ENCODE measurements around the gene ANGPTL3.

Gene ANGPTL3

DNA sequence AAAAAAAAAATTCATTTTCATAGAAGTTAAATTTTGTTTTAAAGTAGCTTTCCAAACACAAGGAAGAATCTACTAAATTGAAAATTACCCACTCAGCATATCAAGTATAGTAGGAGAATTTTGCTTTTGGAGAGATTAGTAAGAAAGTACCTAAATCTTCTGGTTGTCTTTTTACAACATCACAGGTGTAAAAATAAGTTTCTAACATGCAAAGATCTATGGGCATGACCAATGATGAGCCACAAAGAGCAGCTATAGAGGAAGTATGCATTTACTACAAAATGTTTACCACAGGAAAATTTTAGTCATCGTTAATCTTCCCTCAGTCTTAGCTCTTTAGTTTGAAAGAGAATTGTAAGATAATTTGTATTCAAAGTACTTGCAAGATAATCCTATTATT, 28.1 kb downstream of the ANGPTL3 start:
- no peak for DNase-seq (ENCODE audit: low read depth, low spot score)

DNA sequence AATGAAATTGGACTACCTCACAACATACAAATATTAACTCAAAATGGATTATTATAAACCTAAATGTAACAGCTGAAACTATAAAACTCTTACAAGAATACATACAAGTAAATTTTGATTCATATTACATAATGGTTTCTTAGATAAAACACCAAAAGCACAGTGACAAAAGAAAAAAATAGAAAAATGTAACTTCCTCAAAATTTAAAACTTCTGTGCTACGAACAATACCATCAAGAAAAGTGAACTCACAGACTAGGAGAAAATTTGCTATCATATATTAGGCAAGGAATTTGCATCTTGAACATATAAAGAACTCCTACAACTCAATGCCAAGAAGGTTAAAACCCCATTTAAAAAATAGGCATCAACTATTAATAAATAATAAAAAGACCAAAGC, 31.2 kb downstream of the ANGPTL3 start:
- DNase-seq (ENCODE audit: low read depth, low spot score): no peak

DNA sequence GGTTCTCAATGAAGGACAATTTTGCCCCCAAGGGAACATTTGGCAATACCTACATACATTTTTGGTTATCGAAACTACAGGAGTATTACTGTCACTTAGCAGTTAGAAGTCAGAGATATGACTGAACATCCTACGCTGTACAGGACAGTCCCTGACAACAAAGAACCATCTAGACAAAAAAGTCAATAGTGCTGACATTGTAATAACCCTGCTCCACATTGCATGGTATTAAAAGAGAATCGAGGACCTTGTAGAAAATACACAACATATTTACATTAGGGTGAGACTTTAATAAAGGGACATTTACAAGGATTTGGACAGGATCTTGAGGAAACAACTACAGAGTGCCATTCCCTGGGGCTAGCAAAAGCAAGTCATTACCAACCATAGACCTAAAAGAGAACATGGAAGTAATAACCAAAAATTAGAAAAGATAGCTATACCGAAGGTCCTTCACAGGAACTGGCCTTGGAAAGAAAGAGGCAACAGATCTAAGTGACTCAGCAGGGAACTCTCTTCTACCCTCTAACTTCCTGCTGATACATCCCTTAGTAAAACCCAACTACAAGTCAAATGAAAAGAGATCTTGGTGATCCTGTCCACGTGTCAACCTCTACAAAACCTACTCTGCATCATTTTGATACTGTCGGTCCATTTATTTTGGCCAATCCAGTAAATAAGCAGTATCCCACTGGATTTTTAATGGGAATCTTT, 40.2 kb downstream of the ANGPTL3 start:
- no peak for DNase-seq (ENCODE audit: low read depth, low spot score)

DNA sequence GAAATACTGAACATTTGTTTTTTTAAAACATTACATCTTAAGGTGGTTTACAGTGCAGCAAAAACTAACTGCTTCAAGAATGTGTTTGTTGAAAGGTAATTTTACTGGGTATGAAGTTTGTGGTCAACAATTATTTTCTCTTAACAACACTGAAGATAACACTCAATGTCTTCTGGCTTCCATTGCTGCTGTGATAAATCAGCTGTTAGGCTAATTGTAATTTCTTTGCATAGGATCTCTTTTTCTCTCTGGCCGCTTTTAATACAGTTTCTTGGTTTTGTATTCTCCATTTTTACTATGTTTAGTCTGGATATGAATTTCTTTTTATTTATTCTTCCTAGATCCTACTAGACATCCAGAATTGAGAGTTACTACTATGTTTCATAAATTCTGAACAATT, 46.0 kb downstream of the ANGPTL3 start:
- DNase-seq (ENCODE audit: low read depth, low spot score): no peak

DNA sequence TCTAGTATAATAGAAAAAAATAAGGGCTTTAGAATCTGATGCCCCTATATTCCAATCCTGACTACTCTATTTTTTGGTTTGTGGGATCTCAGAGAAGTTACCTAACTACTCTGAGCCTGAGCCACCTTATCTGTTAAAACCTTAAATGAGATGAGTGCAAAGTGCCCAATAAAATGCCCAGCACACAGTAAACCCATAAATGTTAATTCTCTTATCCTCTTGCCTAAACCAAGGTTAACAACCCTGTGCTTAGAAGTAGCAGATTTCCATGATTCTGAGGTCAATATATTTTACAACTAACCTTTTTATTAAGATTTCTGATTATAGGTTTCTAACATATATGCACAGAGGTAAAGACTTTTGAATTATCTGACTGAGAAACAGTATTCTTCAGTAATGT, 55.1 kb downstream of the ANGPTL3 start:
- DNase-seq (ENCODE audit: low read depth, low spot score): no peak

DNA sequence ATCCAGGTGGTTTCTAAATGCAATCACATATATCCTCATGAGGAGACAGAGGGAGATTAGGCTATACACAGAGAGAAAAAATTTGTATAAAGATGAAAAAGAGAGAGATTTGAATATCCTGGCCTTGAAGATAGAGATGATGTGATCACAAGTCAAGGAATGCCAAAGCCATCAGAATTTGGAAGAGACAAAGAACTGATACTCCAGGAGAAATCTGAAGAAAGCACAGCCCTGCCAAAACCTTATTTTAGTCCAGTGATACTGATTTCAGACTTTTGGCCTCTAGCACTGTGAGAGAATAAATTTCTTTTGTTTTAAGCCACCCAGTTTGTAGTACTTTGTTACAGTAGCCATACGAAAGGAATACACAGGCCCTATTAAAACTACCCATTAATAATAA, 57.4 kb downstream of the ANGPTL3 start:
- no peak for DNase-seq (ENCODE audit: low read depth, low spot score)
